ENCODE measurements around the gene KHDC1. TPM values are rescaled to one million over a fixed set of nuclear protein-coding genes. Genes with fewer than 3 reads are reported as not detected.

The KHDC1 gene
- polyA plus RNA-seq, 1 donor: 12.3 TPM

Other genes starting within 250 kb of the KHDC1 start
- 0.62 TPM for gene KHDC1L, start 37.7 kb downstream of the KHDC1 start, polyA plus RNA-seq (ENCODE audit: insufficient read length)
- gene DPPA5, start 91.1 kb upstream of the KHDC1 start, polyA plus RNA-seq (ENCODE audit: insufficient read length): not detected
- not detected for gene KHDC3L, start 99.5 kb upstream of the KHDC1 start, polyA plus RNA-seq (ENCODE audit: insufficient read length)
- gene OOEP, start 106.7 kb upstream of the KHDC1 start, polyA plus RNA-seq (ENCODE audit: insufficient read length): not detected
- gene DDX43, start 131.6 kb upstream of the KHDC1 start, polyA plus RNA-seq (ENCODE audit: insufficient read length): 0.40 TPM
- 2.9 TPM for gene CGAS, start 189.1 kb upstream of the KHDC1 start, polyA plus RNA-seq (ENCODE audit: insufficient read length)
- gene MTO1, start 198.5 kb upstream of the KHDC1 start, polyA plus RNA-seq (ENCODE audit: insufficient read length): 38.6 TPM

All from left kidney (tissue), 1 donor.